Spleen (tissue), 11 donors: ENCODE data around the gene EHD2. TPM values are rescaled to one million over a fixed set of nuclear protein-coding genes. Genes with fewer than 3 reads are reported as not detected.
"Not testable (repeated sequence)": the region's sequence is repeated elsewhere in the genome, so short reads cannot be mapped to it uniquely, and the experiment has no call there.

Source experiments
- DNase-seq: peaks from one replicate; pipeline ENCODE4 v3.0.0-alpha.2; 2020
- H3K27ac ChIP-seq, 8 donors: fragments of 200-600 bp; sonication (generic) in 7 of 8; 1 replicate in 4 of 8; 2 replicates in 4 of 8; pipeline versions ENCODE4 v1.5.0 to v1.8.0; 2016 to 2021; ENCODE audit warnings: inconsistent platforms in 4 of 8, mild to moderate bottlenecking in 4 of 8, moderate library complexity in 1 of 8
- H3K27me3 ChIP-seq, 7 donors: fragments of 200-600 bp; sonication (generic) in 6 of 7; replicated peaks in 1 of 7; 1 replicate in 4 of 7; 2 replicates in 3 of 7; pipeline versions ENCODE4 v1.5.0 to v1.8.0; 2016 to 2021; ENCODE audit warnings: inconsistent platforms in 3 of 7, mild to moderate bottlenecking in 1 of 7
- H3K36me3 ChIP-seq, 6 donors: fragments of 200-600 bp; sonication (generic) in 5 of 6; 1 replicate in 4 of 6; 2 replicates in 2 of 6; pipeline versions ENCODE4 v1.5.0 to v1.8.0; 2016 to 2021; ENCODE audit warnings: inconsistent platforms in 2 of 6
- H3K4me1 ChIP-seq, 6 donors: fragments of 200-600 bp; sonication (generic) in 5 of 6; 1 replicate in 3 of 6; 2 replicates in 3 of 6; pipeline versions ENCODE4 v1.5.0 to v1.8.0; 2016 to 2021; ENCODE audit warnings: inconsistent platforms in 3 of 6
- H3K4me3 ChIP-seq, 8 donors: fragments of 200-600 bp; sonication (generic) in 7 of 8; 1 replicate in 4 of 8; 2 replicates in 4 of 8; pipeline versions ENCODE4 v1.5.0 to v1.8.0; 2016 to 2021; ENCODE audit warnings: inconsistent platforms in 4 of 8, mild to moderate bottlenecking in 4 of 8, moderate library complexity in 2 of 8
- H3K9me3 ChIP-seq, 8 donors: fragments of 200-600 bp; sonication (generic) in 7 of 8; 1 replicate in 4 of 8; 2 replicates in 4 of 8; pipeline versions ENCODE4 v1.5.0 to v1.8.0; 2016 to 2021; ENCODE audit warnings: inconsistent platforms in 4 of 8
- POLR2A ChIP-seq, 3 donors: fragments of 450-650 bp; IDR thresholded peaks; one replicate each; pipeline ENCODE4 v1.5.1; 2017; ENCODE audit warnings: antibody characterized with exemption in 3 of 3, mild to moderate bottlenecking in 1 of 3
- POLR2AphosphoS5 ChIP-seq, 3 donors: sonication (generic); formaldehyde crosslinking; IDR thresholded peaks; one replicate each; pipeline ENCODE4 v1.5.1; 2017; ENCODE audit warnings: antibody characterized with exemption in 3 of 3
- WGBS, 5 donors: extraction: QIAGEN DNeasy Blood & Tissue Kit in 3 of 5; methylation state at CpG; one replicate each; pipeline versions ENCODE4 v1.1.5 to v1.1.7; 2013 to 2018; 5-methylcytosine and 5-hydroxymethylcytosine counted together
- intact Hi-C: fragments of 100-400 bp; cut with DNase I; formaldehyde crosslinking; loops from one replicate; pipeline ENCODE4 v1.15.0; 2023; ENCODE audit warnings: low total_unique reads
- polyA plus RNA-seq, 3 donors: library from polyadenylated mRNA; stranded (reverse); fragments of 200-250 nt; gene quantifications; one replicate each; pipeline ENCODE4 v1.2.1, GENCODE V29; 2013
- small RNA-seq, 4 donors: library from RNA; depleted of rRNA; stranded (forward); fragments of <200 nt; gene quantifications; one replicate each; pipeline ENCODE3, GENCODE V24; 2016
- total RNA-seq, 7 donors: library from RNA; depleted of rRNA in 3 of 7; stranded (reverse); fragments of >200 nt in 3 of 7; fragmentation: NEBNext Ultra II Directional in 4 of 7; extraction: Animal tissue kit (Norgen Biotek cat#: 25700) in 4 of 7; gene quantifications; one replicate each; pipeline versions ENCODE4 v1.1.0 to v1.2.1, GENCODE V29; 2016 to 2021
- TF ChIP-seq, protein P1 (sequence below), 11 experiments: fragments of 200-600 bp in 7 of 11; fragments of 450-650 bp in 4 of 11; sonication (generic) in 4 of 11; IDR thresholded peaks in 8 of 11; conservative IDR thresholded peaks in 3 of 11; 1 replicate in 7 of 11; 2 replicates in 4 of 11; pipeline versions ENCODE4 v1.4.0 to v1.8.0; 2016 to 2021; ENCODE audit warnings: antibody characterized with exemption in 11 of 11, inconsistent platforms in 4 of 11, mild to moderate bottlenecking in 1 of 11
- donor health status: healthy with polysubstance abuse.
- donor health status: DM: no; HTN: no; CAD: no; lungs with moderate emphysema.
- donor health status: DM: no; HTN: no; CAD: no.
- donor health status: Bipolar disorder and iron deficiency.
- donor health status: healthy.
- donor health status: DM: no; HTN: no; CAD: no.
- donor health status: DM: yes; HTN: yes; CAD: no.

The EHD2 gene
- total and polyA plus RNA-seq, 10 donors, result 6.9 to 87.7 (median 57.5) TPM

DNA sequence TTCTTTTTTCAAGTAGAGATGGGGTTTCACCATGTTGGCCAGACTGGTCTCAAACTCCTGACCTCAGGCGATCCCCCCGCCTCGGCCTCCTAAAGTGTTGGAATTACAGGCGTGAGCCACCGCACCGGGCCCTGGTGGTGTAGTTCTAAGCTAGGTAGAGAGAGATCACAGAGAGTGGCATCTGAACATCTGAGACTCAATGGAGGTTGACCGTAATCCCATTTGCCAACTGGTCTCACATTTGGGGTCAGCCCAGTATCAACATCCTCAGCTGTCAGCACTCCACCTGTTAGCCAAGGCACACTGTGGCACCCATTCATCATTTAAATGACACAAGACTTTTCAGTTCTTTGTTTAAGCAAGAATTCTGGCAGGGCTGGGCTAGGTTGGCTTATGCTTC lies 73.3 kb downstream of the EHD2 start:
- H3K9me3 ChIP-seq, result no peaks in the 10 kb centered on the region
- WGBS, 5 donors, result 92 to 97% (median 94%) methylated on average over 7 of the region's 7 CpGs
- intact Hi-C loops, result loop anchor here (10.0 kb wide), 1 partner anchor 72 kb away; the partner anchor contains the start of gene EHD2
- no peak overlapping the region for H3K27ac ChIP-seq
- H3K4me3 ChIP-seq, result no peak overlapping the region
- H3K4me1 ChIP-seq, result peaks cover 0 to 30% (median 13%) of the 10 kb centered on the region in 6 donors
- H3K27me3 ChIP-seq, result no peaks in the 10 kb centered on the region
- H3K36me3 ChIP-seq, result peaks cover 0 to 60% (median 39%) of the 10 kb centered on the region in 6 donors
- DNase-seq, result no peak
- TF ChIP-seq POLR2AphosphoS5 (IDR thresholded peaks at IDR 0.05) (no peak), POLR2A (IDR thresholded peaks at IDR 0.05) (no peak)
- TF ChIP-seq, protein P1, sequence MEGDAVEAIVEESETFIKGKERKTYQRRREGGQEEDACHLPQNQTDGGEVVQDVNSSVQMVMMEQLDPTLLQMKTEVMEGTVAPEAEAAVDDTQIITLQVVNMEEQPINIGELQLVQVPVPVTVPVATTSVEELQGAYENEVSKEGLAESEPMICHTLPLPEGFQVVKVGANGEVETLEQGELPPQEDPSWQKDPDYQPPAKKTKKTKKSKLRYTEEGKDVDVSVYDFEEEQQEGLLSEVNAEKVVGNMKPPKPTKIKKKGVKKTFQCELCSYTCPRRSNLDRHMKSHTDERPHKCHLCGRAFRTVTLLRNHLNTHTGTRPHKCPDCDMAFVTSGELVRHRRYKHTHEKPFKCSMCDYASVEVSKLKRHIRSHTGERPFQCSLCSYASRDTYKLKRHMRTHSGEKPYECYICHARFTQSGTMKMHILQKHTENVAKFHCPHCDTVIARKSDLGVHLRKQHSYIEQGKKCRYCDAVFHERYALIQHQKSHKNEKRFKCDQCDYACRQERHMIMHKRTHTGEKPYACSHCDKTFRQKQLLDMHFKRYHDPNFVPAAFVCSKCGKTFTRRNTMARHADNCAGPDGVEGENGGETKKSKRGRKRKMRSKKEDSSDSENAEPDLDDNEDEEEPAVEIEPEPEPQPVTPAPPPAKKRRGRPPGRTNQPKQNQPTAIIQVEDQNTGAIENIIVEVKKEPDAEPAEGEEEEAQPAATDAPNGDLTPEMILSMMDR (IDR thresholded peaks at IDR 0.05 in 8 of 11, conservative IDR thresholded peaks at IDR 0.05 in 3 of 11), result no peak

DNA sequence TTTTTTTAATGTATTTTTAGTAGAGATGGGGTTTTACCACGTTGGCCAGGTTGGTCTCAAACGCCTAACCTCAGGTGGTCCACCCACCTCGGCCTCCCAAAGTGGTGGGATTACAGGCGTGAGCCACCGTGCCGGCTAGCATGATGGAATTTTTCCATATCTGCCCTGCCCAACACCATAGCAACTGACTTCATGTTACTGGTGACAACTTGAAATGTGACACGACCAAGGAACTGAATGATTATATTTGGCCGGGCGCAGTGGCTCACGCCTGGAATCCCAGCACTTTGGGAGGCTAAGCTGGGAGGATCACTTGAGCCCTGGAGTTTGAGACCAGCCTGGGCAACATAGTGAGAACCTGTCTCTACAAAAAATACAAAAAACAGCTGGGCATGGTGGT lies 74.1 kb downstream of the EHD2 start:
- H3K4me3 ChIP-seq, H3K27me3 ChIP-seq, H3K27ac ChIP-seq, DNase-seq, H3K9me3 ChIP-seq: not testable (repeated sequence)
- H3K36me3 ChIP-seq, result peaks cover 0 to 53% (median 37%) of the 10 kb centered on the region in 6 donors
- peaks cover 0 to 23% (median 6%) of the 10 kb centered on the region in 6 donors for H3K4me1 ChIP-seq
- intact Hi-C loops, result loop anchor here (10.0 kb wide), 1 partner anchor 73 kb away; the partner anchor contains the start of gene EHD2
- WGBS, 5 donors, result 89 to 95% (median 92%) methylated on average over 10 of the region's 10 CpGs

DNA sequence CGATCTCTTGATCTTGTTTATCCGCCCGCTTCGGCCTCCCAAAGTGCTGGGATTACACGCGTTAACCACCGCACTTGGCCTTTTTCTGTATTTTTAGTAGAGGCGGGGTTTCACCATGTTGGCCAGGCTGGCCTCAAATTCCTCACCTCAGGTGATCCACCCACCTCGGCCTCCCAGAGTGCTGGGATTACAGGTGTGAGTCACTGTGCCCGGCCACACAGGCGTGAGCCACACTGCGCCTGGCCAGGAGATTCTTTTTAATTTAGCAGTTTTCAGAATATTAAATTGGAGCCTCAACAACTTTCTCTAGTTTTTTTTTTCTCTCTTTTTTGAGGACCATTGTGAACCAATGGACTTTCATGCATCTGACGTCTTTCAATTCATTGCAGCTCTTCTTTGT lies 76.6 kb downstream of the EHD2 start:
- peaks cover 0 to 28% (median 17%) of the 10 kb centered on the region in 6 donors for H3K36me3 ChIP-seq
- not testable (repeated sequence) for DNase-seq, H3K4me3 ChIP-seq, H3K27me3 ChIP-seq, H3K27ac ChIP-seq
- peaks cover 0 to 16% (median 4%) of the 10 kb centered on the region in 6 donors for H3K4me1 ChIP-seq
- peaks cover 0 to 11% (median 7%) of the 10 kb centered on the region in 8 donors for H3K9me3 ChIP-seq
- intact Hi-C loops, result loop anchor here (10.0 kb wide), 1 partner anchor 75 kb away; the partner anchor contains the start of gene EHD2
- 91 to 96% (median 94%) methylated on average over 13 of the region's 13 CpGs for WGBS, 5 donors

DNA sequence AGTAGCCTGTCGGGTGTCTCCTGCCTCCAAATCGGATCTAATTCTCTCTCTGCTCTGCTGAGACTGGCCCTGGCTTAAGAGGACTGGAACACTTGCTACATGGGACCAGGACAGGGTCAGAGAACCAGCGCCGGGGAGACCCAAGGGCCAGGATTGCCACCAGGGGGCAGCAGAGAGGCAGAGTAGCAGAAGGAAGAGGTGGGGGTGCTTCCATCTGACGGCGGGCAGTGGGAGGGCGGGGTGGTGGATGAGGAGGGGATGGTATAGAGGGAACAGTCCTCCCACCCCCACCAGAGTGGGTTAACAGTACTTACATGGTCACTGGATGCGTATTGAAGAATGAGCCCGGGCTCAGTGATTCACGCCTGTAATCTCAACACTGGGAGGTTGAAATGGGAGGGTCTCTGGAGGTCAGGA lies 77.2 kb downstream of the EHD2 start:
- Histone ChIP-seq H3K9me3 (peaks cover 0 to 11% (median 7%) of the 10 kb centered on the region in 8 donors), H3K4me1 (peaks cover 0 to 16% (median 4%) of the 10 kb centered on the region in 6 donors), H3K27me3 (no peaks in the 10 kb centered on the region), H3K4me3 (no peak overlapping the region), H3K27ac (no peak overlapping the region), H3K36me3 (peaks cover 0 to 22% (median 11%) of the 10 kb centered on the region in 6 donors)
- TF ChIP-seq, protein P1 (IDR thresholded peaks at IDR 0.05 in 8 of 11, conservative IDR thresholded peaks at IDR 0.05 in 3 of 11), result peak; percentile 38 to 88 (median 74)
- TF ChIP-seq POLR2A (IDR thresholded peaks at IDR 0.05), result no peak
- intact Hi-C loops, result no loop called here
- WGBS, 5 donors, result 10 to 19% (median 16%) methylated on average over 10 of the region's 10 CpGs
- DNase-seq, result peak; percentile 92

DNA sequence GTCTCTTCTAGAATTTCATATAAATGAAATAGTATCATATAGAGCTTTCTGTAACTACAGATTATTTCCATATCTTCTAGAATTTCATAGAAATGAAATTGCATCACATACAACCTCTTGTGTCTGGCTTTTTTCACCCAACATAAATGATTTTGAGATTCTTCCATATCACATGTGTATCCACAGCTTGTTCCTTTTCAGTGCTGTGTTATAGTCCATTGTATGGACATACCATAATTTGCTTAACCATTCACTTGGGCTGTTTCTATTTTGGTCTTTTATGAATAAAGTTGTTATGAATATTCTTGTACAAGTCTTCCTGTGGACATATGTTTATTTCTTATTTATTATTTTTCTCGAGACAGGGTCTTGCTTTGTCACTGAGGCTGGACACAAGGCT lies 79.4 kb downstream of the EHD2 start:
- 90 to 100% (median 97%) methylated on average over 1 of the region's 1 CpG for WGBS, 5 donors

More for the DNA sequence above, 79.4 kb downstream of the EHD2 start:
- peaks cover 0 to under 1% (median 0%) of the 10 kb centered on the region in 7 donors for H3K27me3 ChIP-seq
- peaks cover 0 to 11% (median 7%) of the 10 kb centered on the region in 8 donors for H3K9me3 ChIP-seq
- H3K4me3 ChIP-seq, result no peak overlapping the region
- no peaks in the 10 kb centered on the region for H3K36me3 ChIP-seq
- TF ChIP-seq, protein P1 (IDR thresholded peaks at IDR 0.05 in 8 of 11, conservative IDR thresholded peaks at IDR 0.05 in 3 of 11), result no peak
- no peak for TF ChIP-seq POLR2AphosphoS5 (IDR thresholded peaks at IDR 0.05)
- no peak for TF ChIP-seq POLR2A (IDR thresholded peaks at IDR 0.05)
- intact Hi-C loops, result no loop called here
- H3K27ac ChIP-seq, result no peak overlapping the region
- DNase-seq, result no peak
- peaks cover 0 to 16% (median 4%) of the 10 kb centered on the region in 6 donors for H3K4me1 ChIP-seq

Small RNAs within 50 kb of the gene (small RNA-seq; reads per million reads assigned to genes)
- gene SNORD23, result 0 reads per million in 4 donors

Other genes starting within 250 kb of the EHD2 start
- not detected for gene SLC8A2, start 241.5 kb upstream of the EHD2 start, total RNA-seq
- gene SLC8A2, start 241.5 kb upstream of the EHD2 start, polyA plus RNA-seq, result under 1 TPM in 2 of 3 donors, not detected in 1; 0.02 to 0.19 TPM
- 10 to 100 TPM in 2 of 7 donors, 1 to 10 TPM in 5; 3.9 to 12.4 (median 7.4) TPM for gene KPTN, start 229.2 kb upstream of the EHD2 start, total RNA-seq
- 10 to 100 TPM; 15.0 to 36.3 (median 25.7) TPM for gene KPTN, start 229.2 kb upstream of the EHD2 start, polyA plus RNA-seq
- 100 to 1,000 TPM in 3 of 7 donors, 10 to 100 TPM in 4; 85.8 to 171 (median 98.1) TPM for gene NAPA, start 198.4 kb upstream of the EHD2 start, total RNA-seq
- gene NAPA, start 198.4 kb upstream of the EHD2 start, polyA plus RNA-seq, result 10 to 100 TPM; 51.3 to 64.1 (median 56.6) TPM
- 1 to 10 TPM in 1 of 7 donors, under 1 TPM in 6; 0.34 to 1.2 (median 0.42) TPM for gene ZNF541, start 140.3 kb upstream of the EHD2 start, total RNA-seq
- gene ZNF541, start 140.3 kb upstream of the EHD2 start, polyA plus RNA-seq, result under 1 TPM; 0.20 to 0.70 (median 0.50) TPM
- gene BICRA, start 104.3 kb upstream of the EHD2 start, total RNA-seq, result 10 to 100 TPM; 10.9 to 21.8 (median 20.1) TPM
- 10 to 100 TPM in 1 of 3 donors, 1 to 10 TPM in 2; 2.2 to 10.2 (median 5.1) TPM for gene BICRA, start 104.3 kb upstream of the EHD2 start, polyA plus RNA-seq
- 100 to 1,000 TPM; 280 to 442 (median 379) TPM for gene NOP53, start 32.1 kb downstream of the EHD2 start, total RNA-seq
- gene NOP53, start 32.1 kb downstream of the EHD2 start, polyA plus RNA-seq, result 100 to 1,000 TPM; 709 to 858 (median 815) TPM
- 100 to 1,000 TPM; 137 to 455 (median 301) TPM for gene SELENOW, start 65.3 kb downstream of the EHD2 start, total RNA-seq
- gene SELENOW, start 65.3 kb downstream of the EHD2 start, polyA plus RNA-seq, result 100 to 1,000 TPM; 270 to 592 (median 358) TPM
- gene TPRX1, start 91.1 kb downstream of the EHD2 start, total RNA-seq, result not detected
- gene TPRX1, start 91.1 kb downstream of the EHD2 start, polyA plus RNA-seq, result not detected
- under 1 TPM in 1 of 7 donors, not detected in 6; 0.09 TPM for gene CRX, start 108.5 kb downstream of the EHD2 start, total RNA-seq
- gene CRX, start 108.5 kb downstream of the EHD2 start, polyA plus RNA-seq, result not detected
- not detected for gene TPRX2, start 145.8 kb downstream of the EHD2 start, total RNA-seq
- gene TPRX2, start 145.8 kb downstream of the EHD2 start, polyA plus RNA-seq, result not detected
- under 1 TPM in 1 of 7 donors, not detected in 6; 0.19 TPM for gene SULT2A1, start 172.9 kb downstream of the EHD2 start, total RNA-seq
- gene SULT2A1, start 172.9 kb downstream of the EHD2 start, polyA plus RNA-seq, result not detected